HG03103 (cell line): Measurements from ENCODE around the gene PGRMC2.
"Not testable (repeated sequence)": the region's sequence is repeated elsewhere in the genome, so short reads cannot be mapped to it uniquely, and the experiment has no call there.

ENCODE experiments used
- ATAC-seq: cut with Tn5 transposase; IDR thresholded peaks from one replicate; pipeline ENCODE4 v1.9.1; 2021; ENCODE audit warnings: low read depth; ENCODE audit not compliant: unreplicated experiment

PGRMC2 gene

DNA sequence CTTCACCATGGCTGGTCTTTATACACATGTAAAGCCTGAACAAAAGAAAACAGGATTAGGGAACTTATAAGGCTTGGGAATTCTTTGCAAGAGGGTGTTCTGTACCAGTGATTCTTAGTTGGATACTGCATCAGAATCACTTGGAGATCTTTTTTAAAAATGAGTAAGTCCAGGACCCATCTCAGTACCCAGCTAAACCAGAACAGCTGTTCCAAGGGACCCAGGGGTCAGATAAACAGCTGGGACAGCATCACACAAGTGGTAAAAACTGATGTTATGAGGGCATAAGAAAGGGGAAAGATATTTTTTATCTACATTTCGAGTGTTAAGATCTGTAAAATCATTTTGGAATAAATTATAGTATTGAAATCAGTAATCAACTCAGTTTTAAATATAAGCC, 16.1 kb downstream of the PGRMC2 start:
- no peak for ATAC-seq

DNA sequence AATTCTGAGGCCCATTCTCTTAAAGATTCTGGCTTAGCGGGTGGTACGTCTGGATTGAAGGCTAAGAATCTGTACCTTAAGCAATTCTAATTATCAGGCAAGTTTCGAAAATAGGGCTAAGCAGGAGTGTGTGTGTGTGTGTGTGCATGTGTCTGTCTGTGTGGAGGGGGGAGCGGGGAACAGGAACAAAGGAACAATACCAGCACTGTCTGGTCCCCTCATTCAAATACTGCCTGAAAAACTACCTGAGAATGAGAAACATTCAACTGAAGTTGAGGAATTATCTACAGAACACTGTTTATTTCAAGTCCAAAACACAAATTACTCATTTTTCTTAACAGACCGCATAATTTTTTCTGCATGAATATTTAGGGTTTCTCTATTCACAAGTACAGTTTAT, 18.6 kb downstream of the PGRMC2 start:
- ATAC-seq = no peak

DNA sequence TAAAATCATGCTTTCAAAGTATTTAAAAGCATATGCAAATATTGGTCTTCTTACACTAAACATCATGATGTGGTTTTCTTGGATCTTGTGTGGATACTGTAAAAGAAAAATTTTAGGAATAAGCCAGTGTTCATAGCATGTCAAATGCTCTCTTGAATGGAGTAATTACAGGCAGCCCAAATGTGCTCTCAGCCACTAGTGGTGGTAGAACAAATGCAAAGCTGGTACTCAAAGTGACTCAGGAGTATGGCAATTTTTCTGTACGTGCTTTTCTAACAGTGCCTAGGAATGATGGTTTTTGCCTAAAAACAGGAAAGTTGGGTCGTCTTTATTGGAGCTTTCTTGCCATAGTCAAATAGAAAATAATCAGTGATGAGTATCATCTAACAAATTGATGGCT, 19.9 kb downstream of the PGRMC2 start:
- no peak for ATAC-seq

DNA sequence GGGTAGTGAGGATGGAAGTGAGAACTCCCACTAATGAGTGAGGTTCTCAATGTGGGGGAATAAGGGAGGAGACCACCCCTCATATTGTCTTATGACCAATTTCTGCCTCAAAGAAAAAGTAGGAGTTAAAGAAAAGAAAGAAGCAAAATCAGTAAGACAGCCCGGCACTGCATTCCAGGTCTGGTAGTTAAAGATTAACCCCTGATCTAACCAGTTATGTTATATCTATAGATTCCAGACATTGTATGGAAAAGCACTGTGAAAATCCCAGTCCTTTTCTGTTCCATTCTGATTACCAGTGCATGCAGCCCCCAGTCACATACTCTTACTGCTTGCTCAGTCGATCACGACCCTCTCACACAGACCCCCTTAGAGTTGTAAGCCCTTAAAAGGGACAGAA, 20.4 kb downstream of the PGRMC2 start:
- ATAC-seq = not testable (repeated sequence)

DNA sequence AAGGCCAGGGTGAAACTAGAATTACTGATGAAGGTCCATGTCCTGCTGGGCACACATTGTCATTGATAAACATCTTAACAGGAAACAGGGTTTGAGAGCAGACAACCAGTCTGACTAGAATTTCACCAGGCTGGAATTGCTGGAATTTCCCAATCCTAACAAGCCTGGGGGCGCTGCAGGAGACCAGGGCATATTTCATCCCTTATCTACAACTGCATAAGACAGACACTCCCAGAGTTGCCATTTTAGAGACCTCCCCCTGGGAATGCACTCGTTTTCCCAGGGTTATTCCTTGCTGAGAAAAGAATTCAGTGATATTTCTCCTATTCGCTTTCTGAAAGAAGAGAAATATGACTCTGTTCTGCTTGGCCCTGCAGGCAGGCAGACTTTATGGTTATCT, 22.1 kb downstream of the PGRMC2 start:
- not testable (repeated sequence) for ATAC-seq

DNA sequence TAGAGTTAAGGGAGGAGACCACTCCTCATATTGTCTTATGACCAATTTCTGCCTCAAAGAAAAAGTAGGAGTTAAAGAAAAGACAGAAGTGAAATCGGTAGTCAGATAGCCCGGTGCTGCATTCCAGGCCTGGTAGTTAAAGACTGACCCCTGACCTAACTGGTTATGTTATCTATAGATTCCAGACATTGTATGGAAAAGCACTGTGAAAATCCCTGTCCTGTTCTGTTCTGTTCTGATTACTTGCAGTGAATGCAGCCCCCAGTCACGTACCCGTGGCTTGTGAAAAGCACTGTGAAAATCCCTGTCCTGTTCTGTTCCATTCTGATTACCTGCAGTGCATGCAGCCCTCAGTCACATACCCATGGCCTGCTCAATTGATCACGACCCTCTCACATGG, 27.7 kb downstream of the PGRMC2 start:
- not testable (repeated sequence) for ATAC-seq

DNA sequence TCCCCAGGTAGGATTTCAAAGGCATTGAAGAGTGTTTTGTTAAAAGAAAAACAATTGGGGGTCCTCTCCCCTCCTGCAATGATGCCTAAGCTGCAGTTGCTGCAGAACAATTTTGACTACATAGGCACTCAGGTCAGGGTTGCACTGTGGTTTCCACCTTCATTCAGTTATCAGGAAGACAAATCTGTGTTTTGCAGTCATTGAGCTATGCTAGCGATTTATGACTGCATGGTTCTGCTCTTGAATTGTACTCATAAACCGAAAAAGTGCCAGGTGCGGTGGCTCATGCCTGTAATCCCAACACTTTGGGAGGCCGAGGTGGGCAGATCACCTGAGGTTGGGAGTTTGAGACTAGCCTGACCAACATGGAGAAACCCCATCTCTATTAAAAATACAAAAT, 29.4 kb downstream of the PGRMC2 start:
- ATAC-seq = not testable (repeated sequence)

DNA sequence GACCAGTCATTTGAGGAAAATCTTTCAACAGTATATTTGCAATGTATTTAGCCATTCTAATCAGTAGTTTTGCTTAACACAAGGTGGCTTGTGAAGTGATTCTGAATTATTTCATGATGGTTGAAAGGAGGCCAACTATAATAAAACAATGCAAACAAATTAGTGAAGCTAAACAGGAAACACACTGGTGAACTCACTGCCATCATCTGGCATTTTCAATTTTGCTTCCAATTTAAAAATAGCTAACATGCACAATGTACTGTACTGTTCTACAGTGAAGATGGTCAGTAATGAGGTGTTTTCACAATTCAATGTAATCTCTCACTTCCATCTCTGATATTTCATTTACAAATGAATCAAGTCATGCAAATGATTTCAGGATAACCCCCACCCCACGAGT, 31.1 kb downstream of the PGRMC2 start:
- no peak for ATAC-seq

DNA sequence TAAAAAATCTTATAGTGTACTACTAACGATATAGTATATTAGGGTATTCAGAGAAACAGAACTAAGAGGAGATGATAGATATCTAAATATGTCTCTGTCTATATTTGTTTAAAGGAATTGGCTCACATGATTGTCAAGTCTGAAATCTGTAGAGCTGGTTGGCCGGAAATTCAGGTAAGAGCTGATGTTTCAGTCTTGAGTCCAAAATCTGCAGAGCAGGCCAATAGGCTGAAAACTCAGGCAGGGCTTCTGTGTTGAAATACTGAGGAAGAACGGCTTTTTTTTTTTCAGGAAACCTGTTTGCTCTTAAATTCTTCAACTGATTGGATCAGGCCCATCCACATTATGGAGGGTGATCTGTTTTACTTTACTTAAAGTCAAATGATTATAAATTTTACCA, 31.7 kb downstream of the PGRMC2 start:
- no peak for ATAC-seq

DNA sequence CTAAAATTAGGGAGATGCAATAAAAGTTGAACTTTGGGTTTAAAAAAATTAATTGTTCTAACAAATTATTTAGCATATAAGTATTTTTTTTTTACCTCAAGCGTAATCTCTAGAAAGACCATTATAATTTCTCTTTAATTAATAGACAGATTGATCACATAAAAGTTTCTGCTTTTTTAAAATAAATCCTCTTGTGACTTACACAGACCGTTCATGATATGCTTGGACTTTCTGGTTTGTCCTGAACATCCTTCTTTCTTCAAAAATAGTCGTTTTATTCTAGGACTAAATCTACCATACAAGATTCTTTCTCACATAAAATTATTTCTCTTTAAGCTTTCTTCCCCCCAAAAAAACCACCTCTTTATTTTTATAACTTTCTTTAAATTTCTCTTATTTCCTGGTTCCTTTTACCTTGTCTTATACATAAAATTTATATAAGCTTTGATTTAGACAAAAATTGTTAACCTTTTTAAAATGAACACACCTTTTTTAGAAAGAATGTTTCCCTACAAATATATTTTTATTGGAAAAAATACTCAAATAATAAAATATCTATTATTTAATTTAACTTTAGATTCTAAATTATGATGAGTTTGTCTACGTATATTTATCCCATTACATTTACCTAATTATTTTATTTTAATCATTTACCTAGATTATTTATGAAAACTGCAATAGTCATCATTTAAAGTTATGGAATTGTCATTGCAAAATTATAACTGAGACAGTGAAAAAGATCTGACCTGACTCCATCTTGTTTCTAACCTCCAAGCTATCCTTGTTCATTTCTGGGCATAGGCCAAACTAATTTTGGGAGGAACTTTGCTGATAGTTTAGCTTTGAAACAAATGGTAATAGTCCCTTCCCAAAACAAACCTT, 37.6 kb downstream of the PGRMC2 start:
- no peak for ATAC-seq

DNA sequence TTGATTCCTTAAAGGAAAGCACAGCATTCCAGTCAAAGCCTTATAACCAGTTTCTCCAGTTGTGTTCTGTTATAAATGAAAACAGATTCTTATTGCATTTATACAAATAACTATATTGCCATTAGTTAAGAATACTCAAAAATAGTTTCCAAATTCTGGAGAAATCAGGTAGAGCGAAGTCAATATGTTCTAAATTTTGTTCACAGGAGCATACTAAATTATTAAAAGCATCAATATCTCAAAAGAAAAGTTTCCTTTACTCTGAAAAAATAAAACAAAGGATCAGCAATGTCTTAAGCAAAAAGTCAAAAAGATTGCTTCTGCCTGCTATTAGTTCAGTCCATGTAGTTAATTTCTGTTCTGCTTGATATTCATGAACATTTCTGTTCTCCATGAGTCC, 39.7 kb downstream of the PGRMC2 start:
- ATAC-seq = no peak

DNA sequence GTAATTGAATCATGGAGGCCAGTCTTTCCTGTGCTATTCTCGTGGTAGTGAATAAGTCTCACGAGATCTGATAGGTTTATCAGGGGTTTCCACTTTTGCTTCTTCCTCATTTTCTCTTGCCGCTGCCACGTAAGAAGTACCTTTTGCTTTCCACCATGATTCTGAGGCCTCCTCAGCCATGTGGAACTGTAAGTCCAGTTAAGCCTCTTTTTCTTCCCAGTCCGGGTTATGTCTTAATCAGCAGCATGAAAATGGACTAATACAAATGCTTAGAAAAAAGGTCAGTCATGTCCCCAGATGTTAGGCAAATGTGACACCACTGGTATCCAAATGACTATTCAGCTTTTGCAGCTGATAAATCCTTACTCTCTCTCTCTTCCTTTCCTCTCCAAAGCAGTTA, 42.2 kb downstream of the PGRMC2 start:
- ATAC-seq = not testable (repeated sequence)

DNA sequence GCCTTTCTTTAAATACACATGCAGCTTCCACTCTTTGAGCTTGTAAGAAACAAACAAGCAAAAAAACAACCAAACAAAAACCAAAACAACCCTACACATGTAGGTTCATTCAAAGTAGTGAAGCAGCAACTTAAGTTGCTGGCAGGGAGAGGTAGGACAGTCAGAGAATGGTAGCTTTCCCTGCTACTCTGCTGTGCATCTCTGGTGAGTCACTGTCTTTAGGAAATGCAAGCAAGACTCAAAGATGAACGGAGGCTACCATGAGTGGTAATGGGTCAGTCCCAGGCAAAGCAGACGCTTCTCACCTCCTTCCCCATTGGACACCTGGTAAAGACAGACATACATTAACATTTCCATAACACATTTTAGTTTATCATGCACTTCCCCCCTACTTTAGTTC, 43.2 kb downstream of the PGRMC2 start:
- no peak for ATAC-seq

DNA sequence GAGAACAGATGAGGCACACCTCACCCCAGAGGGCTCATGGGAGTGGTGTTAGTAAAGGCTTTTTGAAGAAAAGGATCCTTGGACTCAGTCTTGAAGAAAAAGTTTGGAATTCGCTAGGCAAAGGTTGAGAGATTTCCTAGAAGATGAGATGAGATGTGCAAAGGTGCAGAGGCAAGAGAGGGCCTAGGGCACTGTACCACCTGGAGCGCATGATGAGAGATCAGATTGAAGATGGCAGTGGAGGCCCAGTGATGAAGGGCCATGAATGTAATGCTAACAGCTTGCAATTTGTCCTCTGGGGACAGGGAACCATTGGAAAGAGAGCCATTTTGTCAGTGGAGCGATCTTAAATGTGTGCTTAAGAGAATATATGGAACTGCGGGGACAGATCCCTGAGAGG, 45.0 kb downstream of the PGRMC2 start:
- ATAC-seq = no peak

DNA sequence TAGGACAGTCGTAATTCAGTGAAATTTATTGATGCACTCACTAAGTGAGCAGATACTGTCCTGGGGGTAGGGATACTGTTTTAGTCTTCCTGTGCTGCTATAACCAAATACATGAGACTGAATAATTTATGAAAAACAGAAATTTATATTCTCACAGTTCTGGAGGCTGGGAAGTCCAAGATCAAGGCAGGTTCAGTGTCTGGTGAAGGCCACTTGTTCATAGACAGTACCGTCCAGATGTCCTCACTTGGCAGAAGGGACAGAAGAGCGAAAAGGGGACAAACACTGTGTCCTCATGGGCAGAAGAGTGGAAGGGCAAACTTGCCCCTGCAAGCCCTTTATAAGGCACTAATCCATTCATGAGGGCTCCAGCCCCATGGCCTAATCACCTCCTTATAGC, 45.6 kb downstream of the PGRMC2 start:
- ATAC-seq = no peak

DNA sequence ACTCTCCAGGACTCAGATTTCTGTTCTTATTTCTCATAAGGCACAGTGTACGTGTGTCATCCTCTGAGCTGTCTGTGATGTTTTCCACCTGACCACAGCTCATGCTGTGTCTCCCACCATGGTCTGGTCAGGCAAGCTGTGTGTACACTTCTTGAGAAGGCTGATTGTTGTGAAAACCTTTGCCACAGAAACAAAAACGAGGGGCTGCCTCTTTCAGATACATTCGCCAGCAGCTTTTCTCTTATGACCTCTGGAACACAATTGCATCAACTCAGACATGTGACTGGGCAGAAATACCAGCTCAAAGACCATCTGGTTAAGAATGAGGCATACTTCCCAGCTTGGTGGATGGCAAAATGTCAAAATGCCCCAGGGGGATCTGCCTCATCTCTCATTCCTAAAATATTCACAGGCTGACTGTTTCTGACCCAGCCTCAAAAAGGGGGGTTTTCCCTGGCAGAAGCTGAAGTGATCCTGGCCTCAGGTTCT, 46.1 kb downstream of the PGRMC2 start:
- ATAC-seq = no peak

DNA sequence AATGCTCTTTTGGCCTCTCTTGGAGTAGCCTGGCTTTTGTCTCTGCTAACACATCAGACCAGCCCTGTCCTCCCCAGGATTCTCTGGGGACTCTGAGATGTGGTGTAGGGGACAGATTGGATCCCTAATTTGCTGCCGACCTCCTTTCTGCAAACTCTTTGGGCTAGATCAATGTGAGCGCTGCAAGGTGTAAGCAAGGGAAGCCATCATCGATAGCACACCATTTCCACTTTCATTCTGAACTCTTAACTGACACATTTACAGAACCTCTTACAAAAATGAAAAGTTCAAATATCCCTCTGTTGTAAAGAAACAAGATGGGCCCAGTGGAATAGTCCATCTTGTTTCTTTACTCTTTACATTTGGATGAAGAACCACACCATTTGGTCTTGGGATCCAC, 46.6 kb downstream of the PGRMC2 start:
- no peak for ATAC-seq

DNA sequence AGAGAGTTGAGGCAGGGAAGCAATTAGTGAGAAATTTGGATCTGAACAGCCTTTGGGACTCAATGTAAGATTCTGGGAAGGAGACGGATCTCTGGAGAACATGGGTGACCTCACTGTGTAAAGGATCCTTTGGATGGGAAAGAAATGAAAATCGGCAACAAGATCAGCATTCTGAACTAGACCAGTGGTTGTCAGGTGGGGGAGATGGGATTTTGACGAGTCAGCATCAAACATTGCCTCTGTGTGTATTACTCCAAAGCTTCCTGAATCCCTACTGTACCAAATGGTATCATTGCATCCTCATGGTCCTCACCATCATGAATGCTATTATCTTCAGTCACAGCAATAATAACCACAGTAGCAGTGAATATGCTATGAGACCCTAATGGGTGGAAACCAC, 52.8 kb downstream of the PGRMC2 start:
- ATAC-seq = no peak

DNA sequence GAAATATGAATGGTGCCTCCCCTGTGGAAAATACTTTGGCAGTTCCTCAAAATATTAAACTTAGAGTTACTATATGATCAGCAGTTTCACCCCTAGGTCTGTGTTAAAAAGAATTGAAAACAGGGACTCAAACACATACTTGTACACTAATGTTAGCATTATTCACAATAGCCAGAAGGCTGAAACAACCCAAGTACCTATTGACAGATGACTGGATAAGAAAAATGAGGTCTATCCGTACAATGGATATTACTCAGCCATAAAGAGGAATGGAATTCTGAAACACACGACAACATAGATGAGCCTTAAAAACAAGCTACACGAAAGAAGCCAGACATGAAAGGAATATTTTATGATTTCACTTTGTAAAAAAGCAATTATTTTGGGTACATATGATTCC, 54.9 kb downstream of the PGRMC2 start:
- no peak for ATAC-seq

DNA sequence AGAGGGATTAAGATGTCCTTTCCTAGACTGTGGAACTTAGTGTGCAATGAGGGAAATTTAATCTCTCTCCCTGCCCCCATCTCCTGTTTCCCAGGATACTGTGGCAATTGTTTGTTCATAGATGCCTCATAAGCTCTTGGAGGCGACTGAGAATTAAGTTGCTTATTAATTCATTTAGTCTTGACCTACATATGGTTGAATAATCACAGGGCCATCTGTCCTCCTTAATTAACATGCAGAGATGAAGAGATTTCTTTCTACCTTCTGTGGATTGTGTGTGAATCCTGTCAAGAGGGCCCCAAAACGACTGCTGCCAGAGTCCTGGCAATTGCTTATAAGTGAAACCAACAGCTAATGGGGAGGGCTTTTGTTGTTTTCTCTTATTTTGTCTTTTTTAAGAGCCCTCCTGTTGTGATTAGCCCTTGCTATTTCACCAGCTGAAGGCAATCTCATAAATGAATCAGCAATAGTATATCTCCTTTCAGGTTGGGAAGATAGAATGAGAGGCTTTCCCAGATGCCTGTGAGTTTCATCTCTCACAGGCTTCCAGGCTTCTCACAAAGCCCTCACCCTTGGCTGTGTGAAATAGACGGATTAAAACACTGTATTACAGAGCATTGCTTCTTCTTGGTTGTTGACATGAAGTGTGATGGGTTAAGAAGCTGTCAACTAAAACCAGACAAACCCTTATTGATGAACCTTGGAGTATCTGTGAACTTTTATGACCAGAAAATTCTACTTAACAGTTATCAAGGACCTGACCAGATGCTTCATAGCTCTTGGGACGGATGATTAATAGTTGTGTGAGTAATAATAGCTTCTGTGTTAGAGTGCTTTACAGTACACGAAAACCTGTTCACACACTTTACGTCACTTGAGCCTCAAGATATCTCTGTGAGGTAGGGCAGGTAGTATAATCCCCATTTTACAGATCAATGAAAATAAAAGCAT, 58.5 kb downstream of the PGRMC2 start:
- ATAC-seq = no peak

DNA sequence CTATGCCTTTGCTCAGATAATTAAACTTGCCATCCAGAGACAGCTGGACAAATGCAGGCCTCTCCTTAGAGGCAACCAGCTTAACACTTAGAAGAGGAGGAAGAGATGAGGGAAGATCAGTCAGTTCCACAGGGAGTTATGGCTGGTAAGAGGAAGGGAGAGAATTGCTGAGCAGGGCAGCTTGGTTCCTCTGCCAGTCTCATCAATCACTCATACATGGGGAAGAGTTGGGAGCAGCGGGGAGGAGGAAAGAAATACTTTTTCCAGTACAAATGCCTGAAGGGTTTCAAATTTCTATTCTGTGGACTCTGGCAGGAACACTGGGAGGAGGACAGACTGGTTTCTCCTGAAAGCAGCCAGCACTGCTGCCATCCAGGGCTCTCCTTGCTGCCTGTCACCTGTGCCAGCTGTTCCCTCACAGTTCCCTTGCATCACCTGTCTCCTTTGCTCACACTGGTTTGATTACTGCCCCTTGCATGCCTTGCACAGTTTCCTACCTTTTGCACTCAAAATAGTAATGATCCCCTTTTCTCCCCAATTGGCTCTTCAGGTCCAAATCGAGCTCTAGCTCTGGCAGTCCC, 59.5 kb downstream of the PGRMC2 start:
- ATAC-seq = no peak
